IMR-90 (cell line): Measurements from ENCODE around the gene PRICKLE2. TPM values are rescaled to one million over a fixed set of nuclear protein-coding genes. Genes with fewer than 3 reads are reported as not detected.
A peak's percentile ranks its signal among the peaks of the same experiment; 100 is the strongest.

Source experiments
- ATAC-seq: fragments of 200-7000 bp; cut with Tn5 transposase; 2 replicates; pipeline ENCODE4 v1.9.1; 2020; ENCODE audit warnings: low read depth, mild to moderate bottlenecking, moderate library complexity
- BruUV-seq: library from RNA; stranded (reverse); fragments of 400-500 nt; replicated peaks from 2 replicates; lab custom pipeline; 2021; lab: Mats Ljungman, UMichigan
- CTCF ChIA-PET: fragments of 300-600 bp; formaldehyde crosslinking; extraction: SDS; loops from one replicate; lab custom pipeline; 2021; ENCODE audit warnings: antibody characterized with exemption; lab: Yijun Ruan, JAX
- POLR2A ChIA-PET: fragments of 300-600 bp; sonication (Branson Sonifier 250); formaldehyde crosslinking; loops from one replicate; lab custom pipeline; 2022; ENCODE audit warnings: antibody characterized with exemption; ENCODE audit not compliant: unreplicated experiment; lab: Charles Lee
- DNase-seq: peaks from one replicate; pipeline ENCODE4 v3.0.0; 2013
- H2AFZ ChIP-seq: replicated peaks from 2 replicates; pipeline ENCODE3; 2013; ENCODE audit warnings: low read length, mild to moderate bottlenecking; ENCODE audit not compliant: poor library complexity
- H2AK5ac ChIP-seq: 2 replicates; pipeline ENCODE4 v1.6.1; 2013; ENCODE audit warnings: low read depth, low read length, inconsistent platforms
- H2AK9ac ChIP-seq: replicated peaks from 2 replicates; pipeline ENCODE3; 2013; ENCODE audit warnings: mild to moderate bottlenecking, low read depth, low read length, moderate library complexity; ENCODE audit not compliant: poor library complexity
- H2BK120ac ChIP-seq: 2 replicates; pipeline ENCODE4 v1.6.1; 2013; ENCODE audit warnings: low read depth, low read length, inconsistent platforms
- H2BK15ac ChIP-seq: 3 replicates; pipeline ENCODE4 v1.6.1; 2013; ENCODE audit warnings: low read depth, low read length, inconsistent platforms
- H2BK20ac ChIP-seq: 2 replicates; pipeline ENCODE4 v1.6.1; 2013; ENCODE audit warnings: low read depth, mild to moderate bottlenecking, inconsistent platforms, low read length, moderate library complexity
- H2BK5ac ChIP-seq: 2 replicates; pipeline ENCODE4 v1.6.1; 2013; ENCODE audit warnings: mild to moderate bottlenecking, low read depth, low read length, inconsistent platforms; ENCODE audit not compliant: poor library complexity, severe bottlenecking
- H3K14ac ChIP-seq: replicated peaks from 2 replicates; pipeline ENCODE4 v1.6.1; 2013; ENCODE audit warnings: low read depth, low read length, inconsistent platforms
- H3K18ac ChIP-seq: 2 replicates; pipeline ENCODE4 v1.6.1; 2013; ENCODE audit warnings: low read depth, low read length, control low read depth
- H3K23ac ChIP-seq: 2 replicates; pipeline ENCODE4 v1.6.1; 2013; ENCODE audit warnings: low read depth, low read length, inconsistent platforms
- H3K27ac ChIP-seq: 2 replicates; pipeline ENCODE4 v1.5.1; 2013; ENCODE audit warnings: mild to moderate bottlenecking, control low read depth, low read length; ENCODE audit not compliant: insufficient read depth
- H3K27me3 ChIP-seq: 2 replicates; pipeline ENCODE4 v1.6.1; 2013; ENCODE audit warnings: low read length; ENCODE audit not compliant: control insufficient read depth, insufficient read depth
- H3K36me3 ChIP-seq: 2 replicates; pipeline ENCODE4 v1.6.1; 2013; ENCODE audit warnings: low read length, mixed read lengths; ENCODE audit not compliant: control insufficient read depth, insufficient read depth
- H3K4ac ChIP-seq: 2 replicates; pipeline ENCODE4 v1.6.1; 2013; ENCODE audit warnings: low read depth, low read length, inconsistent platforms
- H3K4me1 ChIP-seq: 2 replicates; pipeline ENCODE4 v1.6.1; 2013; ENCODE audit warnings: low read length, mixed read lengths; ENCODE audit not compliant: control insufficient read depth, insufficient read depth
- H3K4me2 ChIP-seq: 2 replicates; pipeline ENCODE4 v1.6.1; 2013; ENCODE audit warnings: low read depth, mild to moderate bottlenecking, control low read depth, low read length, moderate library complexity
- H3K4me3 ChIP-seq: 2 replicates; pipeline ENCODE4 v1.5.1; 2013; ENCODE audit warnings: low read depth, mild to moderate bottlenecking, control low read depth, low read length, moderate library complexity; ENCODE audit not compliant: insufficient read depth
- H3K56ac ChIP-seq: 2 replicates; pipeline ENCODE4 v1.6.1; 2013; ENCODE audit warnings: low read length, inconsistent platforms; ENCODE audit not compliant: insufficient read depth; ENCODE audit errors: extremely low read depth
- H3K79me1 ChIP-seq, 2 experiments: 2 replicates each; pipeline ENCODE4 v1.6.1; 2013; ENCODE audit warnings: low read length in 2 of 2, inconsistent platforms in 1 of 2, low read depth in 1 of 2
- H3K9ac ChIP-seq: 2 replicates; pipeline ENCODE4 v1.6.1; 2013; ENCODE audit warnings: low read depth, low read length, control low read depth
- H3K9me1 ChIP-seq: 2 replicates; pipeline ENCODE4 v1.6.1; 2013; ENCODE audit warnings: low read length, inconsistent platforms; ENCODE audit not compliant: insufficient read depth
- H3K9me3 ChIP-seq: 2 replicates; pipeline ENCODE4 v1.6.1; 2013; ENCODE audit warnings: low read length; ENCODE audit not compliant: control insufficient read depth, insufficient read depth
- H4K20me1 ChIP-seq: 2 replicates; pipeline ENCODE4 v1.6.1; 2013; ENCODE audit warnings: low read length, inconsistent platforms; ENCODE audit not compliant: insufficient read depth
- H4K5ac ChIP-seq: 2 replicates; pipeline ENCODE4 v1.6.1; 2013; ENCODE audit warnings: mild to moderate bottlenecking, low read depth, low read length, control low read depth
- H4K8ac ChIP-seq, 2 experiments: 2 replicates each; pipeline ENCODE4 v1.6.1; 2013; ENCODE audit warnings: low read depth in 2 of 2, low read length in 2 of 2, control low read depth in 1 of 2, inconsistent platforms in 1 of 2
- H4K91ac ChIP-seq: 2 replicates; pipeline ENCODE4 v1.6.1; 2013; ENCODE audit warnings: low read depth, low read length, inconsistent platforms; ENCODE audit not compliant: insufficient read depth
- CEBPB ChIP-seq: IDR thresholded peaks from 2 replicates; pipeline ENCODE4 v1.6.1; 2012; ENCODE audit warnings: low read depth, low read length, improper control_type of control experiment
- RCOR1 ChIP-seq: IDR thresholded peaks from 2 replicates; pipeline ENCODE4 v1.6.1; 2012; ENCODE audit warnings: mild to moderate bottlenecking, low read length, improper control_type of control experiment; ENCODE audit not compliant: insufficient replicate concordance
- dilution Hi-C: fragments of 300-500 bp; cut with HindIII; formaldehyde crosslinking; loops from one replicate; pipeline ENCODE4 v1.14.3; 2018; ENCODE audit warnings: low sequenced_read_pairs; ENCODE audit not compliant: unreplicated experiment
- in situ Hi-C: fragments of 300-500 bp; cut with MboI; formaldehyde crosslinking; loops from 3 replicates; pipeline ENCODE4 v1.14.3; 2019; ENCODE audit warnings: low sequenced_read_pairs, inconsistent platforms, mixed read lengths
- intact Hi-C: fragments of 100-400 bp; cut with micrococcal nuclease; formaldehyde crosslinking; loops from 2 replicates; pipeline ENCODE4 v1.10.0; 2022
- polyA plus RNA-seq, 3 experiments: library from polyadenylated mRNA; depleted of rRNA; stranded (reverse); fragments of >200 nt; gene quantifications; 2 replicates each; pipeline ENCODE4 v1.2.3, GENCODE V29; 2012; ENCODE audit warnings: low replicate concordance in 1 of 3
- total RNA-seq: library from RNA; depleted of rRNA; stranded (reverse); fragments of >200 nt; gene quantifications from 2 replicates; pipeline ENCODE4 v1.2.3, GENCODE V29; 2012

Gene PRICKLE2
- total and polyA plus RNA-seq, 2 of the 4 experiments (the other 2 are of a cell fraction), result 4.1 to 14.2 TPM

DNA sequence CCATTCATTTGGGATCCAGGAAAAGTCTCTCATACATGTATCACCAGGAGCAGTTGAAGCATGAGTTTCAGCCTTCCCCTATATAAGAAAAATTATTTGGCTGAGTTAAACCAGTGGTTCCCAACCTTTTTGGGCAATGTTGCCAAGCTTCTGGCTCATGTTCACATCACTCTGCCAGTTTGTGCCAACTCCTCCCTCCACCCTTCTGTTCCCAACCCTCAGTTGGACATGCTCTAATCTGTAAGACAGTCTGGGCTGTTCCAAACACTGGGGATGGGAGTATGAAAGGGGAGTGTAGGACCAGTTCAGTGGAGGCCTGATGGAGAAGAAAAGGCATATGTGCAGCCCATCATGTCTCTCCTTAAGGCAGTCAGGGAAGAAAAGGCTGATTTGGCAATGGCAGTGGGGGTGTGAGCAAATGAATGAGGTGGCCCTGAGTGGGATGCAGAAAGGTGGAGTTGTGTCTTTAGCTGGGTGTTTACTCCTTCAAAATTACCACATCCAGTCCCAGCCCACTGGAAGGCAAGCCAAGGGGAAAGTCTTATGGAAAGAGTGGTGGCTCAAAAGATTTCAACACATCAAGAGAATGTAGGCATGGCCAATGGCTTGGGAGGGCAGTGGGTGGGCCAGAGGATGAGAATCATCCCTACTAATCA lies 32.0 kb upstream of the PRICKLE2 start:
- peak overlapping the region; percentile 40; the same call in 1 of the 2 replicates for H3K23ac ChIP-seq
- no TSS peak for BruUV-seq
- peak overlapping the region; percentile 22 for H3K4ac ChIP-seq
- H3K14ac ChIP-seq, result 0 out of 2 replicates have a peak overlapping the region, but pooled peaks have one; percentile 46
- dilution Hi-C loops (no loop called here), intact Hi-C loops (no loop called here), in situ Hi-C loops (no loop called here)
- H2BK5ac ChIP-seq, result no peak overlapping the region
- H2BK120ac ChIP-seq, result no peak overlapping the region
- H3K4me3 ChIP-seq, result no peak overlapping the region
- H3K4me2 ChIP-seq, result no peak overlapping the region
- peaks cover 37% of the 10 kb centered on the region for H3K9me1 ChIP-seq
- H3K4me1 ChIP-seq, result peaks cover 27% of the 10 kb centered on the region
- H2BK20ac ChIP-seq, result 0 out of 2 replicates have a peak overlapping the region, but pooled peaks have one; percentile 1
- no peak overlapping the region for H3K56ac ChIP-seq
- no peak overlapping the region for H2AK9ac ChIP-seq
- no peaks in the 10 kb centered on the region for H3K9me3 ChIP-seq
- H4K5ac ChIP-seq, result no peak overlapping the region
- H3K27me3 ChIP-seq, result no peaks in the 10 kb centered on the region
- no peak for TF ChIP-seq RCOR1
- TF ChIP-seq CEBPB, result no peak
- ChIA-PET CTCF (interaction anchor here (0.7 kb wide), 1 partner anchor 75 kb away, joined by 5 read pairs; no protein-coding TSS in a partner anchor), POLR2A (no interaction called here)
- peak overlapping the region; percentile 19; the same call in 2 of the 3 replicates for H2BK15ac ChIP-seq
- H4K91ac ChIP-seq, result no peak overlapping the region
- peaks cover 56% of the 10 kb centered on the region for H4K20me1 ChIP-seq
- no peak overlapping the region for H2AFZ ChIP-seq
- H3K18ac ChIP-seq, result peak overlapping the region; percentile 7; the same call in 1 of the 2 replicates
- no peak for DNase-seq
- H2AK5ac ChIP-seq, result peak overlapping the region; percentile 76
- peaks cover 51 to 90% of the 10 kb centered on the region in 2 experiments for H3K79me1 ChIP-seq
- no peak overlapping the region for H4K8ac ChIP-seq
- no peak for ATAC-seq
- H3K9ac ChIP-seq, result no peak overlapping the region
- peaks cover 5% of the 10 kb centered on the region for H3K36me3 ChIP-seq
- H3K27ac ChIP-seq, result no peak overlapping the region
